Activated naive CD4-positive, alpha-beta T cell treated with anti-CD3 and anti-CD28 coated beads, Interleukin-2, amount 10 ng/mL, durations not matched to agents 5 hours and 36 hours (primary cell): ENCODE results near the gene HSF2. TPM values are rescaled to one million over a fixed set of nuclear protein-coding genes. Genes with fewer than 3 reads are reported as not detected.

Experiments
- total RNA-seq, 2 experiments: library from RNA; stranded (reverse); gene quantifications; one replicate each; pipeline ENCODE4 v1.2.3, GENCODE V29; 2021

Gene HSF2, protein sequence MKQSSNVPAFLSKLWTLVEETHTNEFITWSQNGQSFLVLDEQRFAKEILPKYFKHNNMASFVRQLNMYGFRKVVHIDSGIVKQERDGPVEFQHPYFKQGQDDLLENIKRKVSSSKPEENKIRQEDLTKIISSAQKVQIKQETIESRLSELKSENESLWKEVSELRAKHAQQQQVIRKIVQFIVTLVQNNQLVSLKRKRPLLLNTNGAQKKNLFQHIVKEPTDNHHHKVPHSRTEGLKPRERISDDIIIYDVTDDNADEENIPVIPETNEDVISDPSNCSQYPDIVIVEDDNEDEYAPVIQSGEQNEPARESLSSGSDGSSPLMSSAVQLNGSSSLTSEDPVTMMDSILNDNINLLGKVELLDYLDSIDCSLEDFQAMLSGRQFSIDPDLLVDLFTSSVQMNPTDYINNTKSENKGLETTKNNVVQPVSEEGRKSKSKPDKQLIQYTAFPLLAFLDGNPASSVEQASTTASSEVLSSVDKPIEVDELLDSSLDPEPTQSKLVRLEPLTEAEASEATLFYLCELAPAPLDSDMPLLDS
- 10 to 100 TPM; 13.2 to 13.8 TPM for total RNA-seq

DNA sequence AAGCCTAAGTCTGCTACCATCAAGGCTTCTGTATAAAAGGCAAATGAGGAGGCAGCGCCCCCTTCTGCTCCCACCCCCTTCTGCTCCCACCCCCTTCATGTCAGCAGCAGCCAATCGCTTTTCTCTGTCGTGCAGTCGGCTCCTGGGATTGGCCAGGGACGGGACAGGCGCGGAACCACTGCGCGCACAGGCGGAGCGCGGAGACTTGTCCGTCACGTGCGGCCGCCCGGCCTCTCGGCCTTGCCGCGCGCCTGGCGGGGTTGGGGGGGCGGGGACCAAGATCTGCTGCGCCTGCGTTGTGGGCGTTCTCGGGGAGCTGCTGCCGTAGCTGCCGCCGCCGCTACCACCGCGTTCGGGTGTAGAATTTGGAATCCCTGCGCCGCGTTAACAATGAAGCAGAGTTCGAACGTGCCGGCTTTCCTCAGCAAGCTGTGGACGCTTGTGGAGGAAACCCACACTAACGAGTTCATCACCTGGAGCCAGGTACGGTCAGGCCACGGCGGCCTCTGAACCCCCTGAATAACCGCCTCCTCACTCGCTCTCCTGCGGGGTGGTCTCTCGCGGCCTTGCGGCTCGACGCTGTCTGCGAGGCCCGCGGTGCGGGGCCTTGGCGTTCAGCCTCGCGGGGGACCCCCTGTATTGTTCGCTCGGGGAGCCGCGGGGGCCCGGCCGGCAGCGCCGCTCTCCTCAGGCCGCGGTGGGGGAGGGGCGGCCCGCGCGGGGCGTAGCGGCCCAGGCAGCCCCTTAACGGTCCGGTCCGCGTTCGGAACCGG, at the start of gene HSF2:
HSF2 (plus strand) TSS at position 305 of the 773 bp plus-strand sequence; CDS start at position 391, 86 bp downstream.

DNA sequence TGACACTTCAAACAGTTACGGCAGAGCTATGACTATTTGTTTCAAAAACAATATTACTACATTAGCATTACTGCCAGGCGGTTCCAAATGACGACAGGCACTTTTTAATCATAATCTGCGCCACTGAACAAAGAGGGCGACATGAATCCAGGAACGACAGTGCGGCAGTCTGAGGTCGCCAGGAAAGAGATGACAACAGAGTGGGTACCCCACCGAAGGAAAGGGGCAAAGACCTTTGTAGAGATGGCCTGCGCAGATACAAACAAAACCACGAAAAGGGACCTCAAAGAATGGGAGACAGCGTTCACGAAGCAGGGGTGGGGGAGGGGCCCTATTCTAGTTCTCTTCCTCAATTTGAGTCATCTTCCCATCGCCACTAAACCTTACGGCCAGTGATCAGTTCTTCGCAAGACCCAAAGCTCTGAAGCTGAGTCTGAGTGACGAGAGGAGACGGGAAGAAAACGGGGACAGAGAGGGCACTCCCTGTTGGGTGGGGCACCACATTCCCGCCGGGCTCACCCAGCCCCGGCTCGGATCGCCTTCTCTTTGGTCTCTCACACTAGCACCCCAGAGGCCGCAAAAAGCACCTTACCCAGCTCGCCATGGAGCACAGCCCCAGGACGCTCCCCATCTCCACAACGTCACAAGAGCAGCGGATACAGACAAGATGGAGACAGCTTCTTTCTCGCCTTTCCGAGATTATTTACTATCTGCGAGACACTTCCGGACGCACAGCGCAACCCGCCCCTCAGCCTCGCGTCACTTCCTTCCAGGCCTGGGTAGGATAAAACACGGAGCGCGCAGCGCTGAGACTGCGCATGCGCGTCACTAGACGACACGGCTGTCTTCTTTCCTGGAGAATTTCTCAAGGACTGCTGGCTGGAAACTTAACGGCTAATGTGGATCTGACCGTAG, 71.9 kb downstream of the HSF2 start, which contains the start of gene SERINC1:
SERINC1 (minus strand) TSS at position 701 of the 915 bp plus-strand sequence; CDS start at position 631, 70 bp downstream.

Other genes starting within 250 kb of the HSF2 start
- 10 to 100 TPM; 68.5 to 71.4 TPM for gene SERINC1, start 72.2 kb downstream of the HSF2 start, total RNA-seq
- gene PKIB, start 210.8 kb downstream of the HSF2 start, total RNA-seq: under 1 TPM; 0.19 to 0.28 TPM